ENCODE results near the gene KRT12.

KRT12 gene

GRCh38 chr17:40866838-40867237 lies at the start of gene KRT12:
Gene KRT12, minus strand, starts transcription at chr17:40867223. Its CDS starts 37 bp downstream, at chr17:40867186.
- DNase-seq (ENCODE audit: low read depth) = no peak

GRCh38 chr17:40916366-40916765 lies 49.3 kb upstream of the KRT12 start:
- DNase-seq (ENCODE audit: low read depth) = no peak

GRCh38 chr17:40915721-40916256 lies 48.8 kb upstream of the KRT12 start:
- DNase-seq (ENCODE audit: low read depth) = peak; percentile 84

- peak; percentile 96 for DNase-seq (ENCODE audit: low read depth)
These were observed 48.2 kb upstream of the KRT12 start for GRCh38 chr17:40915199-40915661.

- DNase-seq (ENCODE audit: low read depth) = peak; percentile 45
These were observed 47.2 kb upstream of the KRT12 start for GRCh38 chr17:40914075-40914855.

GRCh38 chr17:40912486-40913210 lies 45.6 kb upstream of the KRT12 start:
- no peak for DNase-seq (ENCODE audit: low read depth)

- DNase-seq (ENCODE audit: low read depth) = peak; percentile 94
These were observed 43.4 kb upstream of the KRT12 start for GRCh38 chr17:40910441-40910841.

GRCh38 chr17:40909755-40910154 lies 42.7 kb upstream of the KRT12 start:
- DNase-seq (ENCODE audit: low read depth) = peak; percentile 77

GRCh38 chr17:40909351-40909750 lies 42.3 kb upstream of the KRT12 start:
- DNase-seq (ENCODE audit: low read depth) = peak; percentile 98

- DNase-seq (ENCODE audit: low read depth) = no peak
These were observed 39.6 kb upstream of the KRT12 start for GRCh38 chr17:40906613-40907012.

GRCh38 chr17:40905370-40905769 lies 38.3 kb upstream of the KRT12 start:
- no peak for DNase-seq (ENCODE audit: low read depth)

- peak; percentile 83 for DNase-seq (ENCODE audit: low read depth)
These were observed 36.3 kb upstream of the KRT12 start for GRCh38 chr17:40903129-40903847.

- no peak for DNase-seq (ENCODE audit: low read depth)
These were observed 35.5 kb upstream of the KRT12 start for GRCh38 chr17:40902498-40902897.

- peak; percentile 74 for DNase-seq (ENCODE audit: low read depth)
These were observed 35.0 kb upstream of the KRT12 start for GRCh38 chr17:40901981-40902474.

- DNase-seq (ENCODE audit: low read depth) = no peak
These were observed 33.9 kb upstream of the KRT12 start for GRCh38 chr17:40900809-40901356.

- DNase-seq (ENCODE audit: low read depth) = no peak
These were observed 30.0 kb upstream of the KRT12 start for GRCh38 chr17:40896916-40897455.

GRCh38 chr17:40895106-40895730 lies 28.2 kb upstream of the KRT12 start:
- peak; percentile 30 for DNase-seq (ENCODE audit: low read depth)

GRCh38 chr17:40888196-40888720 lies 21.2 kb upstream of the KRT12 start:
- DNase-seq (ENCODE audit: low read depth) = no peak

GRCh38 chr17:40886090-40886489 lies 19.1 kb upstream of the KRT12 start:
- DNase-seq (ENCODE audit: low read depth) = peak; percentile 62

- no peak for DNase-seq (ENCODE audit: low read depth)
These were observed 17.9 kb upstream of the KRT12 start, which contains the start of gene KRT20 for GRCh38 chr17:40884708-40885512. Gene KRT20, minus strand, starts transcription at chr17:40885242. Its CDS starts 57 bp downstream, at chr17:40885185.
